HepG2 (cell line): ENCODE data around the gene HMBS. TPM values are rescaled to one million over a fixed set of nuclear protein-coding genes. Genes with fewer than 3 reads are reported as not detected.

ENCODE experiments used
- ATAC-seq: fragments of 200-7000 bp; cut with Tn5 transposase; 3 replicates; pipeline ENCODE4 v1.9.1; 2020; ENCODE audit warnings: mild to moderate bottlenecking, moderate library complexity
- BruUV-seq: library from RNA; stranded (reverse); fragments of 400-500 nt; replicated peaks from 2 replicates; lab custom pipeline; 2021; lab: Mats Ljungman, UMichigan
- CTCF ChIA-PET: fragments of 300-600 bp; formaldehyde crosslinking; extraction: SDS; loops from one replicate; lab custom pipeline; 2021; ENCODE audit warnings: low total read pairs, inconsistent platforms, low intra/inter-chr PET ratio; lab: Yijun Ruan, JAX
- POLR2A ChIA-PET: fragments of 350-600 bp; sonication (Branson Sonifier 250); formaldehyde crosslinking; loops from one replicate; lab custom pipeline; 2020; ENCODE audit warnings: antibody characterized with exemption, inconsistent platforms; lab: Yijun Ruan, JAX
- DNase-seq: peaks from one replicate; pipeline ENCODE4 v3.0.0-alpha.2; 2015; ENCODE audit warnings: low spot score
- FAIRE-seq: peaks from 3 replicates; lab custom pipeline; 2011; peaks lifted over from hg19 to GRCh38; lab: Jason Lieb, UNC
- H2AFZ ChIP-seq: one replicate; pipeline ENCODE4 v1.6.1; 2011; ENCODE audit warnings: low read length, inconsistent platforms
- H3K27ac ChIP-seq: fragments of 300-600 bp; 3 replicates; pipeline ENCODE4 v1.8.0; 2011; ENCODE audit warnings: mixed run types, mild to moderate bottlenecking, mixed read lengths, low read length, inconsistent platforms; ENCODE audit not compliant: insufficient read depth; ENCODE audit errors: extremely low read length
- H3K27me3 ChIP-seq, 2 experiments: fragments of 200-600 bp in 1 of 2; 2 replicates in 1 of 2; 3 replicates in 1 of 2; pipeline versions ENCODE4 v1.6.0 to v1.8.0; 2011; ENCODE audit warnings: low read length in 2 of 2, mild to moderate bottlenecking in 2 of 2, moderate library complexity in 2 of 2, inconsistent platforms in 1 of 2; ENCODE audit not compliant: insufficient read depth in 2 of 2, control insufficient read depth in 1 of 2
- H3K36me3 ChIP-seq, 2 experiments: fragments of 200-600 bp in 1 of 2; replicated peaks in 1 of 2; 2 replicates in 1 of 2; 3 replicates in 1 of 2; pipeline versions ENCODE4 v1.5.1 to v1.8.0; 2011; ENCODE audit warnings: low read length in 2 of 2, inconsistent platforms in 1 of 2; ENCODE audit not compliant: insufficient read depth in 2 of 2, control insufficient read depth in 1 of 2
- H3K4me1 ChIP-seq: 2 replicates; pipeline ENCODE4 v1.5.1; 2012; ENCODE audit warnings: low read length, inconsistent platforms; ENCODE audit not compliant: insufficient read depth
- H3K4me2 ChIP-seq: 2 replicates; pipeline ENCODE4 v1.6.0; 2011; ENCODE audit warnings: low read depth, low read length, inconsistent platforms
- H3K4me3 ChIP-seq, 3 experiments: fragments of 200-600 bp in 1 of 3; sonication (generic), shearing (Covaris generic) in 1 of 3; replicated peaks in 1 of 3; 2 replicates each; pipeline ENCODE4 v1.5.1; 2011 to 2016; ENCODE audit warnings: low read length in 3 of 3, inconsistent platforms in 2 of 3, low read depth in 2 of 3, mild to moderate bottlenecking in 2 of 3, control low read depth in 1 of 3, mixed read lengths in 1 of 3; ENCODE audit not compliant: insufficient read depth in 1 of 3
- H3K79me2 ChIP-seq: one replicate; pipeline ENCODE4 v1.6.1; 2011; ENCODE audit warnings: low read length, inconsistent platforms; ENCODE audit not compliant: insufficient read depth
- H3K9ac ChIP-seq: 2 replicates; pipeline ENCODE4 v1.6.0; 2011; ENCODE audit warnings: mild to moderate bottlenecking, low read depth, low read length, inconsistent platforms; ENCODE audit not compliant: insufficient read depth
- H3K9me3 ChIP-seq: 2 replicates; pipeline ENCODE4 v1.5.1; 2012; ENCODE audit warnings: mild to moderate bottlenecking, low read length
- H4K20me1 ChIP-seq: 2 replicates; pipeline ENCODE4 v1.6.0; 2011; ENCODE audit warnings: inconsistent platforms, mild to moderate bottlenecking, low read length, moderate library complexity; ENCODE audit not compliant: insufficient read depth
- AHR ChIP-seq: IDR thresholded peaks from 2 replicates; pipeline ENCODE4 v1.6.1; 2018; ENCODE audit warnings: missing genetic modification reagents, missing compliant biosample characterization
- CCDC6 ChIP-seq: sonication (generic); formaldehyde crosslinking; IDR thresholded peaks from 2 replicates; pipeline ENCODE4 v1.8.1; 2022; ENCODE audit warnings: mild to moderate bottlenecking, missing genetic modification reagents, moderate library complexity
- EHMT2 ChIP-seq: fragments of 200-600 bp; sonication (generic); IDR thresholded peaks from 2 replicates; pipeline ENCODE4 v1.7.0; 2017; ENCODE audit warnings: antibody characterized with exemption, low read depth, low read length, borderline replicate concordance
- FOSL2 ChIP-seq: sonication (generic); formaldehyde crosslinking; IDR thresholded peaks from 2 replicates; pipeline ENCODE4 v1.4.0; 2020; ENCODE audit warnings: missing genetic modification reagents
- FOXA3 ChIP-seq: IDR thresholded peaks from 2 replicates; pipeline ENCODE4 v1.6.1; 2016; ENCODE audit warnings: missing genetic modification reagents, missing compliant biosample characterization
- GMEB2 ChIP-seq: IDR thresholded peaks from 2 replicates; pipeline ENCODE4 v1.6.1; 2016; ENCODE audit warnings: missing biosample characterization, missing genetic modification reagents, low read depth
- KLF12 ChIP-seq: sonication (generic); formaldehyde crosslinking; IDR thresholded peaks from 2 replicates; pipeline ENCODE4 v1.4.0; 2020; ENCODE audit warnings: missing genetic modification reagents, borderline replicate concordance
- KMT2B ChIP-seq: IDR thresholded peaks from 2 replicates; pipeline ENCODE4 v1.6.1; 2016; ENCODE audit warnings: missing genetic modification reagents, missing compliant biosample characterization
- MED13 ChIP-seq: sonication (generic); formaldehyde crosslinking; IDR thresholded peaks from 2 replicates; pipeline ENCODE4 v1.5.0; 2020; ENCODE audit warnings: missing genetic modification reagents
- NAIF1 ChIP-seq: sonication (generic); formaldehyde crosslinking; IDR thresholded peaks from 2 replicates; pipeline ENCODE4 v1.5.0; 2020; ENCODE audit warnings: mild to moderate bottlenecking, missing genetic modification reagents, borderline replicate concordance
- SPEN ChIP-seq: sonication (generic); formaldehyde crosslinking; IDR thresholded peaks from 2 replicates; pipeline ENCODE4 v1.5.1; 2020; ENCODE audit warnings: low read depth, mild to moderate bottlenecking, missing genetic modification reagents
- ZFYVE20 ChIP-seq: sonication (generic); formaldehyde crosslinking; IDR thresholded peaks from 2 replicates; pipeline ENCODE4 v1.8.0; 2023; ENCODE audit warnings: low read depth, mild to moderate bottlenecking, moderate library complexity, missing genetic modification reagents, borderline replicate concordance
- ZNF263 ChIP-seq: sonication (generic); formaldehyde crosslinking; IDR thresholded peaks from 2 replicates; pipeline ENCODE4 v1.4.0; 2020; ENCODE audit warnings: missing genetic modification reagents
- ZNF614 ChIP-seq: IDR thresholded peaks from 2 replicates; pipeline ENCODE4 v1.6.1; 2018; ENCODE audit warnings: missing biosample characterization, missing genetic modification reagents, inconsistent platforms, borderline replicate concordance
- ZNF615 ChIP-seq: sonication (generic); formaldehyde crosslinking; IDR thresholded peaks from 2 replicates; pipeline ENCODE4 v1.5.0; 2020; ENCODE audit warnings: mild to moderate bottlenecking, missing genetic modification reagents, borderline replicate concordance
- ZNF644 ChIP-seq: IDR thresholded peaks from 2 replicates; pipeline ENCODE4 v1.6.1; 2016; ENCODE audit warnings: low read depth
- WGBS: methylation state at CpG from one replicate; pipeline ENCODE4 v1.1.6; 2017; ENCODE audit warnings: low lambda C conversion rate; 5-methylcytosine and 5-hydroxymethylcytosine counted together
- in situ Hi-C: cut with HindIII; loops from 2 replicates; pipeline ENCODE4 v1.10.0; 2017; ENCODE audit warnings: low pct_unique_long_range_greater_than_20kb; ENCODE audit not compliant: extremely low pct_ligation_motif_present
- intact Hi-C: fragments of 100-400 bp; cut with micrococcal nuclease; formaldehyde crosslinking; loops from one replicate; pipeline ENCODE4 v1.10.0; 2022; ENCODE audit not compliant: unreplicated experiment
- polyA plus RNA-seq, 8 experiments: library from polyadenylated mRNA; depleted of rRNA in 3 of 8; stranded (reverse) in 7 of 8; unstranded in 1 of 8; fragments of >200 nt; fragmentation: Illumina TruSeq in 4 of 8; extraction: Trizol in 4 of 8; gene quantifications; 2 replicates each; pipeline versions ENCODE4 v1.2.1 to v1.2.3, GENCODE V29; 2011 to 2016; ENCODE audit warnings: low read depth in 4 of 8, missing spikeins in 1 of 8, mixed read lengths in 1 of 8; ENCODE audit not compliant: insufficient read depth in 1 of 8
- total RNA-seq, 5 experiments: library from RNA; depleted of rRNA; stranded (reverse); fragments of >200 nt; fragmentation: Illumina TruSeq; extraction: Trizol; gene quantifications; 2 replicates each; pipeline ENCODE4 v1.2.3, GENCODE V29; 2016; ENCODE audit warnings: low read depth in 1 of 5
- TF ChIP-seq, protein P1 (sequence below): sonication (generic); formaldehyde crosslinking; IDR thresholded peaks from 2 replicates; pipeline ENCODE4 v1.4.0; 2020; ENCODE audit warnings: mild to moderate bottlenecking, missing genetic modification reagents, borderline replicate concordance

HMBS gene
- total and polyA plus RNA-seq, 2 of the 13 experiments (the other 11 are each of a cell fraction or from before 2014, with no cell fraction given), result 9.4 to 46.9 TPM

DNA sequence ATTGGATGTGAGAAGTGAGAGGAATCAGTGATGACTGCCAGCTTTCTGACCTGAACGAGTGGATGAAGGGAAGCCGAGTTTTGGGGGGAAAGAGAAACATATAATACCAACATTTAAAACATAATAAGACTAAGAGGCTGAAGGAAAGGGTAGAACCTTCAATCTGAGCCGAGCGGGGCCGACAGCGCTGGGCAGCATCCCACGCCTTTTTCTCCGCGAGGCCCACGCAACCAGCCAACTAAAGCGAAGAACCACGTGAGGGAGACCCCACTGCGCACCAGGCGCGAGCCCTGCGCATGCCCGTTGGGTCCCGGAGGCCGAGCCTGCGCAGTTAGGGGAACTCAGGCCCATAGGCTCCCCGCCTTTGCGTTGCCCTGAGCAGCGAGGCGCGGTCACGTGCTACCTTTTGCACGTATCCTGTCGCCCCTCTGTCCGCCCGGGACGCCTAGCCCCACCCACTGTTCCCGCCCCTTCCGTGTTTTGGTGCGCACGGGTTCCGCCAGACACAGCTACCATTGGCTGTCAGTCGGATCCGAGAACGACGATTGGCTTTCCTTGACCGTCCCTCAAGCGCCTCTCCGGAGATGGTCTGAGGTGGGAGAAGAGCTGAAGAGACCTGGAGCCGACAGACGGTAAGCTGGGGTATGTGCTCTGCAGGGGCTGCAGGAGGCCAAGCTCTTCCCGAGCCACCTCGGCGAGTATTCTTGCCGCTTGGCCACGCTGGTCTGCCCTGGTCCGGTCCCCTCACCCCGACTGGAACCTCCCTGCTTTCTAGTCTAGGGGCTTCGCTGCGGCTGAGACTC lies 36.5 kb downstream of the HMBS start, which contains the start of gene HINFP:
TSS of gene HINFP (plus strand) at position 573 of the 803 bp plus-strand sequence. CDS start 5,365 bp downstream, outside the sequence.
- no TSS peak for BruUV-seq
- in situ Hi-C loops, result no loop called here
- WGBS, result under 1% methylated on average over 20 of the region's 54 CpGs
- TF ChIP-seq SPEN (CRISPR knock-in tag), result peak; percentile 70
- TF ChIP-seq NAIF1 (CRISPR knock-in tag), result peak; percentile 65; the same call in 1 of the 2 replicates
- TF ChIP-seq ZNF263 (CRISPR knock-in tag), result 0 out of 2 replicates have a peak, but pooled peaks have one; percentile 38
- TF ChIP-seq ZNF614 (CRISPR knock-in tag), result peak; percentile 48; the same call in 1 of the 2 replicates
- TF ChIP-seq ZNF644, result no peak
- TF ChIP-seq FOSL2, result peak; percentile 36; the same call in 1 of the 2 replicates
- TF ChIP-seq FOXA3, result no peak; the same call in 1 of the 2 replicates
- TF ChIP-seq CCDC6 (CRISPR knock-in tag), result no peak
- TF ChIP-seq MED13 (CRISPR knock-in tag), result no peak
- no peak for TF ChIP-seq ZNF615 (CRISPR knock-in tag)
- 0 out of 2 replicates have a peak, but pooled peaks have one; percentile 11 for TF ChIP-seq GMEB2 (CRISPR knock-in tag)
- no peak for TF ChIP-seq EHMT2
- no peak for TF ChIP-seq KLF12
- TF ChIP-seq, protein P1, sequence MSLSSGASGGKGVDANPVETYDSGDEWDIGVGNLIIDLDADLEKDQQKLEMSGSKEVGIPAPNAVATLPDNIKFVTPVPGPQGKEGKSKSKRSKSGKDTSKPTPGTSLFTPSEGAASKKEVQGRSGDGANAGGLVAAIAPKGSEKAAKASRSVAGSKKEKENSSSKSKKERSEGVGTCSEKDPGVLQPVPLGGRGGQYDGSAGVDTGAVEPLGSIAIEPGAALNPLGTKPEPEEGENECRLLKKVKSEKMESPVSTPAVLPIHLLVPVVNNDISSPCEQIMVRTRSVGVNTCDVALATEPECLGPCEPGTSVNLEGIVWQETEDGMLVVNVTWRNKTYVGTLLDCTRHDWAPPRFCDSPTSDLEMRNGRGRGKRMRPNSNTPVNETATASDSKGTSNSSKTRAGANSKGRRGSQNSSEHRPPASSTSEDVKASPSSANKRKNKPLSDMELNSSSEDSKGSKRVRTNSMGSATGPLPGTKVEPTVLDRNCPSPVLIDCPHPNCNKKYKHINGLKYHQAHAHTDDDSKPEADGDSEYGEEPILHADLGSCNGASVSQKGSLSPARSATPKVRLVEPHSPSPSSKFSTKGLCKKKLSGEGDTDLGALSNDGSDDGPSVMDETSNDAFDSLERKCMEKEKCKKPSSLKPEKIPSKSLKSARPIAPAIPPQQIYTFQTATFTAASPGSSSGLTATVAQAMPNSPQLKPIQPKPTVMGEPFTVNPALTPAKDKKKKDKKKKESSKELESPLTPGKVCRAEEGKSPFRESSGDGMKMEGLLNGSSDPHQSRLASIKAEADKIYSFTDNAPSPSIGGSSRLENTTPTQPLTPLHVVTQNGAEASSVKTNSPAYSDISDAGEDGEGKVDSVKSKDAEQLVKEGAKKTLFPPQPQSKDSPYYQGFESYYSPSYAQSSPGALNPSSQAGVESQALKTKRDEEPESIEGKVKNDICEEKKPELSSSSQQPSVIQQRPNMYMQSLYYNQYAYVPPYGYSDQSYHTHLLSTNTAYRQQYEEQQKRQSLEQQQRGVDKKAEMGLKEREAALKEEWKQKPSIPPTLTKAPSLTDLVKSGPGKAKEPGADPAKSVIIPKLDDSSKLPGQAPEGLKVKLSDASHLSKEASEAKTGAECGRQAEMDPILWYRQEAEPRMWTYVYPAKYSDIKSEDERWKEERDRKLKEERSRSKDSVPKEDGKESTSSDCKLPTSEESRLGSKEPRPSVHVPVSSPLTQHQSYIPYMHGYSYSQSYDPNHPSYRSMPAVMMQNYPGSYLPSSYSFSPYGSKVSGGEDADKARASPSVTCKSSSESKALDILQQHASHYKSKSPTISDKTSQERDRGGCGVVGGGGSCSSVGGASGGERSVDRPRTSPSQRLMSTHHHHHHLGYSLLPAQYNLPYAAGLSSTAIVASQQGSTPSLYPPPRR, result no peak
- TF ChIP-seq AHR (CRISPR knock-in tag), result 0 out of 2 replicates have a peak, but pooled peaks have one; percentile 17
- TF ChIP-seq KMT2B, result 0 out of 2 replicates have a peak, but pooled peaks have one; percentile 50
- TF ChIP-seq ZFYVE20 (CRISPR knock-in tag), result no peak

More for the DNA sequence above, 36.5 kb downstream of the HMBS start, which contains the start of gene HINFP:
- POLR2A ChIA-PET, result interaction anchor here (0.7 to 3.3 kb wide), 21 partner anchors 9 to 249 kb away, joined by 3 to 75 read pairs (median 5); partner anchors contain the start of genes C1QTNF5, C2CD2L, CBL and DPAGT1
- intact Hi-C loops, result loop anchor here (2.0 kb wide), 1 partner anchor 20 kb away; the partner anchor contains the start of gene DPAGT1
- Histone ChIP-seq H2AFZ (peak within 1 kb of the TSS; percentile 76), H3K27me3 (no peaks in the 10 kb centered on the region; a peak in 1 of 5 replicates), H3K4me3 (peak within 1 kb of the TSS; percentile 81 to 98 (median 84)), H3K79me2 (peaks cover 18% of the 10 kb centered on the region), H4K20me1 (no peaks in the 10 kb centered on the region), H3K4me1 (peaks cover 36% of the 10 kb centered on the region), H3K36me3 (peaks cover 1 to 6% of the 10 kb centered on the region in 2 experiments; a peak in 2 of 5 replicates), H3K27ac (peak within 1 kb of the TSS; percentile 55), H3K9ac (peak within 1 kb of the TSS; percentile 90), H3K4me2 (peak within 1 kb of the TSS; percentile 83), H3K9me3 (no peaks in the 10 kb centered on the region)
- CTCF ChIA-PET, result no interaction called here
- peak; percentile 92 for FAIRE-seq
- DNase-seq, result peak; percentile 97
- ATAC-seq, result peak; percentile 98
